HG03025 (cell line): ENCODE measurements around the gene ELMOD1.

Experiments
- ATAC-seq: cut with Tn5 transposase; IDR thresholded peaks from one replicate; pipeline ENCODE4 v1.9.1; 2021; ENCODE audit warnings: mild to moderate bottlenecking, moderate library complexity; ENCODE audit not compliant: unreplicated experiment, low FRiP score

Gene ELMOD1

GRCh38 chr11:107711861-107712755, 121.2 kb downstream of the ELMOD1 start, which contains the start of gene SLN:
Gene SLN, minus strand, starts transcription at chr11:107712056.
- no peak for ATAC-seq

GRCh38 chr11:107713009-107713408, 122.1 kb downstream of the ELMOD1 start:
- no peak for ATAC-seq
